WTC11 (cell line): ENCODE measurements around the gene XPOT. TPM values are rescaled to one million over a fixed set of nuclear protein-coding genes. Genes with fewer than 3 reads are reported as not detected.

Experiments
- ATAC-seq: fragments of 200-7000 bp; cut with Tn5 transposase; 2 replicates; pipeline ENCODE4 v1.10.0; 2021; ENCODE audit warnings: mild to moderate bottlenecking, moderate library complexity
- CTCF ChIA-PET: fragments of 300-600 bp; sonication (Branson Sonifier 250); formaldehyde crosslinking; loops from one replicate; lab custom pipeline; 2021; ENCODE audit warnings: antibody characterized with exemption; lab: Charles Lee
- POLR2A ChIA-PET: fragments of 350-600 bp; sonication (Branson Sonifier 250); formaldehyde crosslinking; loops from one replicate; lab custom pipeline; 2021; ENCODE audit warnings: antibody characterized with exemption; lab: Charles Lee
- DNase-seq: peaks from one replicate; pipeline ENCODE4 v3.0.0; 2021; ENCODE audit warnings: low spot score
- H3K27ac Mint-ChIP-seq: 2 replicates; pipeline ENCODE4 v1.8.0; 2021; ENCODE audit warnings: mixed read lengths
- H3K27me3 Mint-ChIP-seq: 2 replicates; pipeline ENCODE4 v1.8.0; 2021; ENCODE audit warnings: low read depth, mild to moderate bottlenecking, moderate library complexity, mixed read lengths
- H3K36me3 Mint-ChIP-seq: 2 replicates; pipeline ENCODE4 v1.8.0; 2021; ENCODE audit warnings: mixed read lengths
- H3K4me1 Mint-ChIP-seq: 2 replicates; pipeline ENCODE4 v1.8.0; 2022; ENCODE audit warnings: mixed read lengths
- H3K4me3 Mint-ChIP-seq: 2 replicates; pipeline ENCODE4 v1.8.0; 2021; ENCODE audit warnings: mild to moderate bottlenecking, moderate library complexity, mixed read lengths
- H3K9me3 Mint-ChIP-seq: 2 replicates; pipeline ENCODE4 v1.8.0; 2021; ENCODE audit warnings: mixed read lengths
- CREB1 ChIP-seq: sonication (generic); formaldehyde crosslinking; IDR thresholded peaks from 2 replicates; pipeline ENCODE4 v1.8.0; 2023; ENCODE audit warnings: mild to moderate bottlenecking, missing genetic modification reagents
- ESRRA ChIP-seq: sonication (generic); formaldehyde crosslinking; IDR thresholded peaks from 2 replicates; pipeline ENCODE4 v1.8.1; 2022; ENCODE audit warnings: mild to moderate bottlenecking, missing genetic modification reagents, borderline replicate concordance
- GTF2I ChIP-seq: fragments of 250-450 bp; sonication (Bioruptor Pico); conservative IDR thresholded peaks from 2 replicates; pipeline ENCODE4 v1.4.0; 2021; ENCODE audit warnings: mild to moderate bottlenecking
- IRF2 ChIP-seq: sonication (generic); formaldehyde crosslinking; IDR thresholded peaks from 2 replicates; pipeline ENCODE4 v1.8.0; 2022; ENCODE audit warnings: low read depth, missing genetic modification reagents, borderline replicate concordance
- JUN ChIP-seq: sonication (generic); formaldehyde crosslinking; IDR thresholded peaks from 2 replicates; pipeline ENCODE4 v1.8.0; 2023; ENCODE audit warnings: mild to moderate bottlenecking, missing genetic modification reagents
- MYBL2 ChIP-seq: sonication (generic); formaldehyde crosslinking; IDR thresholded peaks from 2 replicates; pipeline ENCODE4 v1.8.1; 2023; ENCODE audit warnings: mild to moderate bottlenecking, moderate library complexity, missing genetic modification reagents
- NFYB ChIP-seq: sonication (generic); formaldehyde crosslinking; conservative IDR thresholded peaks from 2 replicates; pipeline ENCODE4 v1.8.0; 2022; ENCODE audit warnings: low read depth, missing genetic modification reagents
- NR3C1 ChIP-seq: sonication (generic); formaldehyde crosslinking; conservative IDR thresholded peaks from 2 replicates; pipeline ENCODE4 v1.8.1; 2023; ENCODE audit warnings: low read depth, mild to moderate bottlenecking, missing genetic modification reagents
- RELA ChIP-seq: sonication (generic); formaldehyde crosslinking; IDR thresholded peaks from 2 replicates; pipeline ENCODE4 v1.8.1; 2022; ENCODE audit warnings: missing genetic modification reagents, mild to moderate bottlenecking, borderline replicate concordance
- TCF7 ChIP-seq: sonication (generic); formaldehyde crosslinking; IDR thresholded peaks from 2 replicates; pipeline ENCODE4 v1.8.0; 2022; ENCODE audit warnings: mild to moderate bottlenecking, low read depth, missing genetic modification reagents, moderate library complexity
- ZNF121 ChIP-seq: sonication (generic); formaldehyde crosslinking; IDR thresholded peaks from 2 replicates; pipeline ENCODE4 v1.8.0; 2023; ENCODE audit warnings: missing genetic modification reagents
- ZNF263 ChIP-seq: sonication (generic); formaldehyde crosslinking; IDR thresholded peaks from 2 replicates; pipeline ENCODE4 v1.8.1; 2022; ENCODE audit warnings: low read depth, mild to moderate bottlenecking, moderate library complexity, missing genetic modification reagents
- ZNF396 ChIP-seq: fragments of 250-450 bp; sonication (Bioruptor Pico); IDR thresholded peaks from 2 replicates; pipeline ENCODE4 v1.8.0; 2021; ENCODE audit warnings: mild to moderate bottlenecking, moderate library complexity, borderline replicate concordance
- total RNA-seq: library from RNA; stranded (reverse); gene quantifications from 3 replicates; pipeline ENCODE4 v1.2.3, GENCODE V29; 2021
- TF ChIP-seq, protein P1 (sequence below): sonication (generic); formaldehyde crosslinking; IDR thresholded peaks from 2 replicates; pipeline ENCODE4 v1.8.1; 2022; ENCODE audit warnings: low read depth, missing genetic modification reagents, borderline replicate concordance
- TF ChIP-seq, protein P2 (sequence below): sonication (generic); formaldehyde crosslinking; IDR thresholded peaks from 2 replicates; pipeline ENCODE4 v1.8.0; 2022; ENCODE audit warnings: mild to moderate bottlenecking, missing genetic modification reagents
- TF ChIP-seq, protein P3 (sequence below): sonication (generic); formaldehyde crosslinking; IDR thresholded peaks from 2 replicates; pipeline ENCODE4 v1.8.0; 2022; ENCODE audit warnings: mild to moderate bottlenecking, missing genetic modification reagents
- TF ChIP-seq, protein P4 (sequence below): sonication (generic); formaldehyde crosslinking; IDR thresholded peaks from 2 replicates; pipeline ENCODE4 v1.8.0; 2022; ENCODE audit warnings: mild to moderate bottlenecking, missing genetic modification reagents
- TF ChIP-seq, protein P5 (sequence below): sonication (generic); formaldehyde crosslinking; IDR thresholded peaks from 2 replicates; pipeline ENCODE4 v1.8.1; 2022; ENCODE audit warnings: mild to moderate bottlenecking, missing genetic modification reagents, moderate library complexity, borderline replicate concordance
- TF ChIP-seq, protein P6 (sequence below): sonication (generic); formaldehyde crosslinking; IDR thresholded peaks from 2 replicates; pipeline ENCODE4 v1.8.1; 2023; ENCODE audit warnings: mild to moderate bottlenecking, missing genetic modification reagents, borderline replicate concordance
- TF ChIP-seq, protein P7 (sequence below): sonication (generic); formaldehyde crosslinking; IDR thresholded peaks from 2 replicates; pipeline ENCODE4 v1.8.1; 2022; ENCODE audit warnings: mild to moderate bottlenecking, moderate library complexity, missing genetic modification reagents
- TF ChIP-seq, protein P8 (sequence below): fragments of 250-450 bp; sonication (Bioruptor Pico); IDR thresholded peaks from 2 replicates; pipeline ENCODE4 v1.9.0; 2021; ENCODE audit warnings: mild to moderate bottlenecking

Gene XPOT
- total RNA-seq, 1 experiment from 2014 or later = 134 TPM

DNA sequence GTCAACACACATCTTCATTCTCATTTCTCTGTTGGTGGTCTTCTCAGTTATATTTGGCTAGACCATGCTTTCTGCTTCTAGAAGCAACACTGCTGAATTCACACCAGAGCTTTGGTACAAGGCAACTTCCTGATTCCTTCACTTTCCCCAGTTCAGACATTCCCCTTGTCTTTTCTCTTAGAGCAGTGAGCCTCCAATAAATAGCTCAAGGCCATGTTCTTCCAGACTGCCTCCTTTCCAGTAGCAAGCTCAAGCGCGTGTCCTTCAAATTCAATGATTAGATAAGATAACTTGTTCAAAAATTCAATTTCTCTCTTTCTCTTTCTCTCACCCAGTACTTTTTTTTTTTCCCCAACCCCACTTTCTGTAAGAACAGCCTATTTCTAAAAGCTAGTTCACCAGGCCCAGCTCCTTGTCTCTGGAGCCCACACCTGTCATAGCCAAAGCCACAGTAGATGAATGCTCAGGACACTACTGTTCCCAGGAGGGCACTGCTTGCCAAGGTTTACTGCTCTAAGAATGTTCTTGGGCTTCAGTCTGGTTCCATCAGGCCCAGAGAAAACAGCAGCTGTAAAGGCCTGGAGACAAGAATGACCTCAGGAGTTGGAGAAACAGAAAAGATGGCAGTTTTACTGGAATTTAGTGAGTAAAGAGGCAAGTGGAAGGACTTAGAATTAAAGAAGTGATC lies 65.4 kb downstream of the XPOT start (continued):
- TF ChIP-seq, protein P1, sequence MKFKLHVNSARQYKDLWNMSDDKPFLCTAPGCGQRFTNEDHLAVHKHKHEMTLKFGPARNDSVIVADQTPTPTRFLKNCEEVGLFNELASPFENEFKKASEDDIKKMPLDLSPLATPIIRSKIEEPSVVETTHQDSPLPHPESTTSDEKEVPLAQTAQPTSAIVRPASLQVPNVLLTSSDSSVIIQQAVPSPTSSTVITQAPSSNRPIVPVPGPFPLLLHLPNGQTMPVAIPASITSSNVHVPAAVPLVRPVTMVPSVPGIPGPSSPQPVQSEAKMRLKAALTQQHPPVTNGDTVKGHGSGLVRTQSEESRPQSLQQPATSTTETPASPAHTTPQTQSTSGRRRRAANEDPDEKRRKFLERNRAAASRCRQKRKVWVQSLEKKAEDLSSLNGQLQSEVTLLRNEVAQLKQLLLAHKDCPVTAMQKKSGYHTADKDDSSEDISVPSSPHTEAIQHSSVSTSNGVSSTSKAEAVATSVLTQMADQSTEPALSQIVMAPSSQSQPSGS = no peak
- no peak for TF ChIP-seq IRF2 (CRISPR knock-in tag)
- no peak for TF ChIP-seq MYBL2
- TF ChIP-seq, protein P2, sequence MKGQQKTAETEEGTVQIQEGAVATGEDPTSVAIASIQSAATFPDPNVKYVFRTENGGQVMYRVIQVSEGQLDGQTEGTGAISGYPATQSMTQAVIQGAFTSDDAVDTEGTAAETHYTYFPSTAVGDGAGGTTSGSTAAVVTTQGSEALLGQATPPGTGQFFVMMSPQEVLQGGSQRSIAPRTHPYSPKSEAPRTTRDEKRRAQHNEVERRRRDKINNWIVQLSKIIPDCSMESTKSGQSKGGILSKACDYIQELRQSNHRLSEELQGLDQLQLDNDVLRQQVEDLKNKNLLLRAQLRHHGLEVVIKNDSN (CRISPR knock-in tag) = no peak
- TF ChIP-seq, protein P3, sequence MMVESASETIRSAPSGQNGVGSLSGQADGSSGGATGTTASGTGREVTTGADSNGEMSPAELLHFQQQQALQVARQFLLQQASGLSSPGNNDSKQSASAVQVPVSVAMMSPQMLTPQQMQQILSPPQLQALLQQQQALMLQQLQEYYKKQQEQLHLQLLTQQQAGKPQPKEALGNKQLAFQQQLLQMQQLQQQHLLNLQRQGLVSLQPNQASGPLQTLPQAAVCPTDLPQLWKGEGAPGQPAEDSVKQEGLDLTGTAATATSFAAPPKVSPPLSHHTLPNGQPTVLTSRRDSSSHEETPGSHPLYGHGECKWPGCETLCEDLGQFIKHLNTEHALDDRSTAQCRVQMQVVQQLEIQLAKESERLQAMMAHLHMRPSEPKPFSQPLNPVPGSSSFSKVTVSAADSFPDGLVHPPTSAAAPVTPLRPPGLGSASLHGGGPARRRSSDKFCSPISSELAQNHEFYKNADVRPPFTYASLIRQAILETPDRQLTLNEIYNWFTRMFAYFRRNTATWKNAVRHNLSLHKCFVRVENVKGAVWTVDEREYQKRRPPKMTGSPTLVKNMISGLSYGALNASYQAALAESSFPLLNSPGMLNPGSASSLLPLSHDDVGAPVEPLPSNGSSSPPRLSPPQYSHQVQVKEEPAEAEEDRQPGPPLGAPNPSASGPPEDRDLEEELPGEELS (CRISPR knock-in tag) = no peak
- no peak for TF ChIP-seq JUN

DNA sequence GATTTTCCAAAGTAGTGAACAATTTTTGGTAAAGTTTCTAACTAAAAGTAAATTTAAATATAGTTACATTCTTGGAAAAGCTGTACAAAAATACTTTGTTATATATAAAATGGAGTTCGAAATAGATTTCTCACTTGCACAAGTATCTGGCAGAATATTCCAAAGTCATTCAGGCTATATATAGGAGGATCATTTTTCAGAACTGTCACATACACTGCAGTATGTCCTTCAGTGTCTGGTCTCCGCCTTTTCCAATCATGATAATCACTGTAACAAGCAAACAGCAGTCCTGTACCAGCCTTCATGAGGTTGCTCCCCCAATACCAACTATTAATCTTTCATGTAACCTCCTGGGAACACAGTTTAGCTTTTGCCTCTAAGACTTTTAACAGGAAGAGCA lies 66.3 kb downstream of the XPOT start:
- Mint-ChIP-seq H3K4me1 (no peaks in the 10 kb centered on the region), H3K9me3 (peaks cover 8% of the 10 kb centered on the region), H3K4me3 (no peak overlapping the region), H3K27me3 (no peaks in the 10 kb centered on the region), H3K36me3 (peaks cover 51% of the 10 kb centered on the region)
- no peak for DNase-seq
- no peak for ATAC-seq
- CTCF ChIA-PET = no interaction called here
- POLR2A ChIA-PET = no interaction called here
- TF ChIP-seq ESRRA (CRISPR knock-in tag) (no peak), ZNF121 (CRISPR knock-in tag) (no peak), GTF2I (CRISPR knock-in tag) (no peak), NR3C1 (no peak), TCF7 (CRISPR knock-in tag) (no peak), ZNF263 (CRISPR knock-in tag) (no peak)
- TF ChIP-seq, protein P4, sequence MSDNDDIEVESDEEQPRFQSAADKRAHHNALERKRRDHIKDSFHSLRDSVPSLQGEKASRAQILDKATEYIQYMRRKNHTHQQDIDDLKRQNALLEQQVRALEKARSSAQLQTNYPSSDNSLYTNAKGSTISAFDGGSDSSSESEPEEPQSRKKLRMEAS (CRISPR knock-in tag) = no peak
- TF ChIP-seq, protein P5, sequence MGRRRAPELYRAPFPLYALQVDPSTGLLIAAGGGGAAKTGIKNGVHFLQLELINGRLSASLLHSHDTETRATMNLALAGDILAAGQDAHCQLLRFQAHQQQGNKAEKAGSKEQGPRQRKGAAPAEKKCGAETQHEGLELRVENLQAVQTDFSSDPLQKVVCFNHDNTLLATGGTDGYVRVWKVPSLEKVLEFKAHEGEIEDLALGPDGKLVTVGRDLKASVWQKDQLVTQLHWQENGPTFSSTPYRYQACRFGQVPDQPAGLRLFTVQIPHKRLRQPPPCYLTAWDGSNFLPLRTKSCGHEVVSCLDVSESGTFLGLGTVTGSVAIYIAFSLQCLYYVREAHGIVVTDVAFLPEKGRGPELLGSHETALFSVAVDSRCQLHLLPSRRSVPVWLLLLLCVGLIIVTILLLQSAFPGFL (CRISPR knock-in tag) = no peak
- TF ChIP-seq, all 79 proteins: peak for 0
- no peak overlapping the region for H3K27ac Mint-ChIP-seq

DNA sequence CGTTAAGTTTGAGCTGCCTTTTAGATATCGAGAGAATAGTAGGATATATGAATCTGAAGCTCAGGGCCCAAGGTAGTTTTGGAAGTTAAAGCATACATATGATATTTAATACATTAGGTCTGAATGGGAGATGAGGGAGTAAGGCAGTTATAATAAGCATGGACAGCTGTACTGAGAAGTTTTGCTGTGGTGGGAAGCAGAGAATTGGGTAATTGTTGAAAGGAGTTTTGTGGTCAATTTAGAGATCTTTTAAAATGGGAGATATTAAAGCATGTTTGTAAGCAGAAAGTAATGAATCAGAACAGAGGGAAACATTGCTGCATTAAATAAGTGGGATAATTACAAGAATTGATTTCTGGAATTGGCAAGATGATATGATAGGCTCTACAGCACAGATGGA lies 69.0 kb downstream of the XPOT start:
- peaks cover 63% of the 10 kb centered on the region for H3K36me3 Mint-ChIP-seq
- no peak for TF ChIP-seq NFYB (CRISPR knock-in tag)
- TF ChIP-seq, protein P6, sequence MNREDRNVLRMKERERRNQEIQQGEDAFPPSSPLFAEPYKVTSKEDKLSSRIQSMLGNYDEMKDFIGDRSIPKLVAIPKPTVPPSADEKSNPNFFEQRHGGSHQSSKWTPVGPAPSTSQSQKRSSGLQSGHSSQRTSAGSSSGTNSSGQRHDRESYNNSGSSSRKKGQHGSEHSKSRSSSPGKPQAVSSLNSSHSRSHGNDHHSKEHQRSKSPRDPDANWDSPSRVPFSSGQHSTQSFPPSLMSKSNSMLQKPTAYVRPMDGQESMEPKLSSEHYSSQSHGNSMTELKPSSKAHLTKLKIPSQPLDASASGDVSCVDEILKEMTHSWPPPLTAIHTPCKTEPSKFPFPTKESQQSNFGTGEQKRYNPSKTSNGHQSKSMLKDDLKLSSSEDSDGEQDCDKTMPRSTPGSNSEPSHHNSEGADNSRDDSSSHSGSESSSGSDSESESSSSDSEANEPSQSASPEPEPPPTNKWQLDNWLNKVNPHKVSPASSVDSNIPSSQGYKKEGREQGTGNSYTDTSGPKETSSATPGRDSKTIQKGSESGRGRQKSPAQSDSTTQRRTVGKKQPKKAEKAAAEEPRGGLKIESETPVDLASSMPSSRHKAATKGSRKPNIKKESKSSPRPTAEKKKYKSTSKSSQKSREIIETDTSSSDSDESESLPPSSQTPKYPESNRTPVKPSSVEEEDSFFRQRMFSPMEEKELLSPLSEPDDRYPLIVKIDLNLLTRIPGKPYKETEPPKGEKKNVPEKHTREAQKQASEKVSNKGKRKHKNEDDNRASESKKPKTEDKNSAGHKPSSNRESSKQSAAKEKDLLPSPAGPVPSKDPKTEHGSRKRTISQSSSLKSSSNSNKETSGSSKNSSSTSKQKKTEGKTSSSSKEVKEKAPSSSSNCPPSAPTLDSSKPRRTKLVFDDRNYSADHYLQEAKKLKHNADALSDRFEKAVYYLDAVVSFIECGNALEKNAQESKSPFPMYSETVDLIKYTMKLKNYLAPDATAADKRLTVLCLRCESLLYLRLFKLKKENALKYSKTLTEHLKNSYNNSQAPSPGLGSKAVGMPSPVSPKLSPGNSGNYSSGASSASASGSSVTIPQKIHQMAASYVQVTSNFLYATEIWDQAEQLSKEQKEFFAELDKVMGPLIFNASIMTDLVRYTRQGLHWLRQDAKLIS (CRISPR knock-in tag) = no peak
- TF ChIP-seq, protein P7, sequence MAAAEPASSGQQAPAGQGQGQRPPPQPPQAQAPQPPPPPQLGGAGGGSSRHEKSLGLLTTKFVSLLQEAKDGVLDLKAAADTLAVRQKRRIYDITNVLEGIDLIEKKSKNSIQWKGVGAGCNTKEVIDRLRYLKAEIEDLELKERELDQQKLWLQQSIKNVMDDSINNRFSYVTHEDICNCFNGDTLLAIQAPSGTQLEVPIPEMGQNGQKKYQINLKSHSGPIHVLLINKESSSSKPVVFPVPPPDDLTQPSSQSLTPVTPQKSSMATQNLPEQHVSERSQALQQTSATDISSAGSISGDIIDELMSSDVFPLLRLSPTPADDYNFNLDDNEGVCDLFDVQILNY (CRISPR knock-in tag) = no peak
- TF ChIP-seq CREB1 (CRISPR knock-in tag) = no peak
- no peak for TF ChIP-seq ZNF396 (CRISPR knock-in tag)
- TF ChIP-seq, protein P8, sequence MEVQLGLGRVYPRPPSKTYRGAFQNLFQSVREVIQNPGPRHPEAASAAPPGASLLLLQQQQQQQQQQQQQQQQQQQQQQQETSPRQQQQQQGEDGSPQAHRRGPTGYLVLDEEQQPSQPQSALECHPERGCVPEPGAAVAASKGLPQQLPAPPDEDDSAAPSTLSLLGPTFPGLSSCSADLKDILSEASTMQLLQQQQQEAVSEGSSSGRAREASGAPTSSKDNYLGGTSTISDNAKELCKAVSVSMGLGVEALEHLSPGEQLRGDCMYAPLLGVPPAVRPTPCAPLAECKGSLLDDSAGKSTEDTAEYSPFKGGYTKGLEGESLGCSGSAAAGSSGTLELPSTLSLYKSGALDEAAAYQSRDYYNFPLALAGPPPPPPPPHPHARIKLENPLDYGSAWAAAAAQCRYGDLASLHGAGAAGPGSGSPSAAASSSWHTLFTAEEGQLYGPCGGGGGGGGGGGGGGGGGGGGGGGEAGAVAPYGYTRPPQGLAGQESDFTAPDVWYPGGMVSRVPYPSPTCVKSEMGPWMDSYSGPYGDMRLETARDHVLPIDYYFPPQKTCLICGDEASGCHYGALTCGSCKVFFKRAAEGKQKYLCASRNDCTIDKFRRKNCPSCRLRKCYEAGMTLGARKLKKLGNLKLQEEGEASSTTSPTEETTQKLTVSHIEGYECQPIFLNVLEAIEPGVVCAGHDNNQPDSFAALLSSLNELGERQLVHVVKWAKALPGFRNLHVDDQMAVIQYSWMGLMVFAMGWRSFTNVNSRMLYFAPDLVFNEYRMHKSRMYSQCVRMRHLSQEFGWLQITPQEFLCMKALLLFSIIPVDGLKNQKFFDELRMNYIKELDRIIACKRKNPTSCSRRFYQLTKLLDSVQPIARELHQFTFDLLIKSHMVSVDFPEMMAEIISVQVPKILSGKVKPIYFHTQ = no peak
- no peak for TF ChIP-seq RELA

More for the DNA sequence above, 69.0 kb downstream of the XPOT start:
- no peaks in the 10 kb centered on the region for H3K4me1 Mint-ChIP-seq
- ChIA-PET POLR2A (no interaction called here), CTCF (no interaction called here)
- H3K27me3 Mint-ChIP-seq = no peaks in the 10 kb centered on the region
- DNase-seq (no peak), ATAC-seq (no peak)
- H3K4me3 Mint-ChIP-seq = no peak overlapping the region
- peaks cover 25% of the 10 kb centered on the region for H3K9me3 Mint-ChIP-seq
- no peak overlapping the region for H3K27ac Mint-ChIP-seq
